HG03439 (cell line): ENCODE data around the gene GALNT2.

Experiments
- ATAC-seq: cut with Tn5 transposase; IDR thresholded peaks from one replicate; pipeline ENCODE4 v1.9.1; 2021; ENCODE audit warnings: mild to moderate bottlenecking, moderate library complexity; ENCODE audit not compliant: unreplicated experiment

GALNT2 gene

DNA sequence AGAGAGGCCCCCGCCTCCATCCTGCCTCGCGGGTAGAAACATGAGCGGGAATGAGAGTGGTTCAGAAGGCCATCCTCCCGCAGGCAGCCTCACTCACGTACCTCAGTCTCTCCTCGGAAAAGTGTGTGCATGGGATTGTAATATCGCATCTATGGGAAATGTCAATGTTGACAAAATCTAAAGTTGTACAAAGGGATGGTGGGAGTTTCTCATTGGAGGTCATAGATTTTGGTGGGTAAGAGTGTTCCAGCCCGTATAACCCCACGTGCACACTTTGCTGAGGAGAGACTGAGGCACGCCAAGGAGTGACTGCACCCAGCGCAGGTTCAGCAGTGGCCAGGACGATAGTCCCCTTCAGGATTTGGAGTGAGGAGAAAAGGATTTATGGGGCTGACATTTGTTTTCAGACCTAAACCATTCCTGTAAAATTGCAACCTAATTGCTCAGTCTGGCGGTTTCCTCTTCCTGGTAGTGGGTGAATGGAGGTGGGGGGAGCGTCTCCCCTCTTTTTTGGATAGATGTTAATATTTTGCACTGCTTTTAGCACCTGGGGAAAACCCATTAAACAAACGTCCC is 59.6 kb downstream of the GALNT2 start:
- ATAC-seq = no peak

DNA sequence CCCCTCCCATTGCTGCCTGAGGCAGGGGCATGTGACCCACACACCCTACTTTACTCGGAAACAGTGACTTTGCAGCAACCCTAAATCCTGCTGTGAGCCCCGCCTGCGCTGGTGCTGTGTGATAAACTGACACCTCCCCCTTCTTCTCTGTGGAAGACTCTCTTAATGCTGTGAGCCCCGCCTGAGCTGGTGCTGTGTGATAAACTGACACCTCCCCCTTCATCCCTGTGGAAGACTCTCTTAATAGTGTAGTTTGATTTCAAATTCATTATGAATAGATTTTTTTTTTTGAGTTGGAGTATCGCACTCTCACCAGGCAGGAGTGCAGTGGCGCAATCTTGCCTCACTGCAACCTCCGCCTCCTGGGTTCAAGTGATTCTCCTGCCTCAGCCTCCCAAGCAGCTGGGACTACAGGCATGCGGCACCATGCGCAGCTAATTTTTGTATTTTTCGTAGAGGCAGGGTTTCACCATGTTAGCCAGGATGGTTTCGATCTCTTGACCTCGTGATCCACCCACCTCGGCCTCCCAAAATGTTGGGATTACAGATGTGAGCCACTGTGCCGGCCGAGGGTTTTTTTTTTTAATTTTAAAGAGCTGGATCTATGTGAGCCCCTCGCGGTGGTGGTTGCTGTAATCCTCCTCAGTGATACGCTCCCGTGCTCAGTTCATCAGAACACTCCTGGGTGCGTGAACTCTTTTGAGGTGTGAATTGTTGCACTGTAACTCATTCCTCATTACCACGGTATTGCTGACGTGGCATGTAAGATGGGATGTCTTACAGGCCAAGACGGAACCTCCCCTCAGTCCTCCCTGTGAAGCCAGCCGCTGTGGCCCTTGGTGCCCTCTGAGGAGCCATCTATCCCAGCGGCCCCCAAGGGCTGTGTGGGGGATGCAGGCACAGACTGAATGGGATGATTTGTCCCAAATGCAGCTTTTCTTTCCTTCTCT is 60.3 kb downstream of the GALNT2 start:
- no peak for ATAC-seq

DNA sequence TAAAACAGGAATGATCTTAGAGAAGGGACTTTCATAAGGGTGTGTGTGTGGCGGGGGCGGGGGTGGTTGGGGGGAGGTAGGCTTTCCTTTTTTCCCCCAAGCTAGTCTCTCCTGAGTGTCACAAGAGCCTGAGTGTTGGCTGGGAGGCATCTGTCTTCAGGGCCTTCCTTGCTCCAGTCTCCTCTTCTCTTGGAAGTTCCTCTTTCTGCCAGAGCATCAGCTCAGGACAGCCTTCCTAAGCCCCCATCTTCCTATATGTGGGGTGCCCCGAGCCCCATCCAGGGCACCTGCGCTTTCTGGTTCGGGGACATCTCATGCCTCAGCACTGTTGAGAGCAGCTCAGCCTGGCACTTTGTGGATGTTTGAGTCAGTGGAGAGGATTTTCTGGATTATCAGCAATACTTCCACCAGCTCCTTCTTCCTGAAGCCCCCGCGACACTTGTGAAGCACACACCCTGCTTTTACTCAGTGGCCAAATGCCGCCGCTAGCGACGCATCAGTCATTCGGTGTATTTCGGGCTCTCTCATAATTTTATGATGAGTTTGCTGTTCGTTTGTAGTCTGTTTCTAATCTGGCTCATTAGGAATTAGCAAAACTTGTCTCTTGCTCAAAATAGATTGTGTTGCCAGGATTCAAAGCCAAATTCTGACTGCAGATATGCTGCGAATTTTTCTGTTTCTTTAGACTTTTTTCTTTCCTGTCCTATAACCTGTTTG is 61.7 kb downstream of the GALNT2 start:
- no peak for ATAC-seq

DNA sequence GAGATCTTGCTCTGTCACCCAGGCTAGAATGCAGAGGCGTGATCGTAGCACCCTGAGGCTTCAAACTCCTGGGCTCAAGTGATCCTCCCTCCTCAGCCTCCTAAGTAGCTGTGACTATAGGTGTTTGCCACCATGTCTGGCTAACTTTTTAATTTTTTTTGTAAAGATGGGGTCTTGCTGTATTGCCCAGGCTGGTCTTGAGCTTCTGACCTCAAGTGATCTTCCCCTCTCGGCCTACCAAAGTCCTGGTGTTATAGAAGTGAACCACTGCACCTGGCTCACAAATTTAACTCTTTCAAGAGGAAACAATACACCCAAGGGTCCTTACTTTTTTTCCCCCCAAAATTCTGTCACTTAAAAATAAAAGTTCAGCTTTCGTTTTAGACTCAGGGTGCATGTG is 62.3 kb downstream of the GALNT2 start:
- ATAC-seq = no peak

DNA sequence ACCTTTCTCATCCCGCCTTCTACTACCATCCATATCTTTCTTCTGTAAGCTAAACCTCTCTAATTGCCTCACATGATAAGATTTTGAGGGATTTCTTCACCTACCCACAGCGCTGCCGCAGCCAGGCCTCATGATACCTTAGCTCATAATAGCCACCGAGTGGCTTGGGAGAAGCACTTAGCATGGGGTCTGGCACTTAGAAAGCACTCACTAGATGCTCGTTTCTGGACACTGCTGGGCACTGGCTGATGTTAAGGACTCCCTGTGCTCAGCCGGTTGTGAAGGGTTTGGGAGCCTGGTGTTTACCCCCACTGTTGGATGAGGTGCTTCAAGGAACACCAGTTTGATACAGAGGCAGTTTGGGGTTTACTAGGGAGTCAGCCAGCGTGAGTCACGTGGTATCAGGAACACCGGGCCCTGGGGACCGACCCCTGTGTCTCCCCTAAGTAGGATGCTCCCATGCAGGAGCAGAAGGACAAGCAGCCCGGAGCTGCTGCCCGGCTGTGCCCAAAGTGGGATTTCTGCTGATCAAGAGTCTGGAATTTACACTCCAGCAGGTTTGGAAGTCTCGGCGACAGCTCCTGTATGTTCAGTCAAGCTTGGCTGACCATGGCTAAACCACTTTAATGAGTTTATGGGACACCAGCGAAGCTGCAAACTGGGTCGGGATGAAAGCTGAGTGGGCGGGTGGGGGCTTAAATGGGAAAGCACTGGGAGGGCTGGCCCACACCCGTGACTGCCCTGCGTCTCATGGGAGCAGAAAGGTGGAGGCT is 63.3 kb downstream of the GALNT2 start:
- ATAC-seq = no peak

DNA sequence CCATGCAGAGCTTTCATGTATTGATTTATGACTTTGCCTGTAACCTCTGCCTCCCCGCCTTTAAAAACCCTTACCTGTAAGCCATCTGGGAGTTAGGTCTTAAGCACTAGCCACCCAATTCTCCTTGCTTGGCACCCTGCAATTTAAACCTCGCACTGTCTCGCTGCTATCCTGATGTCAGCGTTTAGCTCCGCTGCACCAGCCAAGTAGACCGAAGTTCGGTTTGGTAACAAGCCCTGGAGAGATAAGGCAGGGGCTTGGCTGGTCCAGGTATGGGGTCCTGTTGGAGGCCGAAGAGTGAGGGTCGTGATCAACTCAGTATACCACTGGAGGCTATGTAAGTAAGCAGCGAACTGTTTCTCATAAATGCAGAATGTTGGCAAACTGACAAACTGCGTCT is 64.4 kb downstream of the GALNT2 start:
- ATAC-seq = no peak

DNA sequence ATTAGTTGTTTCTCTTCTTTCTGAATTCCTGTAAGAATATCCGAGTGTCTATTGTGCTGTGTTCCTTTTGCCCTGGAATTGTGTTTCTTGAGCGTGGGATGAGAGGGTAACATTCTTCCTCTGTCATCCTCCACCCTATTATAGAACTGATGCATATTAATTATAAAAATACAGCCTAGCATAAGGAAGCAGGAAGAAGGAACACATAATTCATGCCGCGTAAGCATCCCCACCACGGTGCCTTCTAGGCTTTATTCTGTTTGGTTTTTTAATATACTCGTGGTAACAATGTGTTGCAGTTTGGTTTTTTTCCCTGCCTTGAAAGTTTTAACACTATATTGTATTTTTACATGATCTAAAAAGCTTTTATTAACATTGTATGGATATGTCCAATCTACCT is 65.7 kb downstream of the GALNT2 start:
- no peak for ATAC-seq

DNA sequence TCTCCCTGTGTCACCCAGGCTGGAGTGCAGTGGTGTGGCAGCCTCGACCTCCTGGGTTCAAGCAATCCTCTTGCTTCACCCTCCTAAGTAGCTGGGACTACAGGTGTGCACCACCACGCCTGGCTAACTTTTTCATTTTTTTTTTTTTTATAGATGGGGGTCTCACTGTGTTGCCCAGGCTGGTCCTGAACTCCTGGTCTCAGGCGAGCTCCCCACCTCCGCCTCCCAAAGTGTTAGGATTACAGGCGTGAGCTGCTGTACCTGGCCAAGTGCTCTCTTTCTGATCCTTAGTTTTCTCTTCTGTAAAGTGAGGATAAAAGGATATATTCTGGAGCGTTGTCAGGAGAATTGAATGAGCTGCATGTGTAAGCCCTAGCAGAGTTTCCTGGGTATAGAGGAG is 68.7 kb downstream of the GALNT2 start:
- no peak for ATAC-seq

DNA sequence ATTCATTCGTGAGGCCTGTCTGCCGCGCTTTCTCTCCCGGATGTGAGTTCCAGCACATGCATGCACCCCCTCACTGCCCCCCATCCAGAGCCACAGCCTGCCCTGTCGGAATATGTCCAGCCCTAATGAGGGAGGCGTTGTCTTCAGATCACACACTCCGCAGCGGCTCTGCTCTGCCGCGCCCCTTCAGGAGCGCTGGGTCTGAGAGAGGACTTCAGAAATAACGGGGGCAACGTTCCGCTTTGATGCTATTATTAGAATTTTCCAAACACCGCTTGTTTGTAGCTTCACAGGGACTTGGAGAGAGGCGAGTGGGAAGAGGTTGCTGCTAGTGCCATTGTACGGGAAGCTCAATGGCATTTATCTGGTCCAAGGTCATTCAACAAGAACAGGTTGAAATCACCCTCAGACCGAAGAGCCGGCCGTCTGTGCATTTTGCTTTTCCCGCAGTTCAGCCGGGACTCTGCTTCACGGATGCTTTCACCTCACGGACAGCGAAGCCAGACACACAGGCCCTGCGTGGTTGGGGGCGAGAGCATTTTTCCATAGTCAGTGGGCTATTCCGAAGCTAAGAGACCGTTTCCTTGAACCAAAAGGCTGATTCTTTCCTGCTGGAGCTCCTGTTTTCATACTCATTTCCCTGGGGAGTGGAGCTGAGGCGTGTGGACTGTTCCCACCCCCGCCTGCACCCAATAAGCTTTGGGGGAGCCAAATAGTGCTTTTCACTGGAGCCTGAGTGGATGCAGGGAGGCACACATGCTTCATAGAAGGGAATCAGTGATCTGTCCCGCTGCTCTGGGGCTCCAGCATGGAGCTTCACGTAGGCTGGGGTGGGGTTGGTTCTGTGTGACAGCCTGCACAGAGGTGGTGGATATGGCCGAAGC is 69.7 kb downstream of the GALNT2 start:
- no peak for ATAC-seq

DNA sequence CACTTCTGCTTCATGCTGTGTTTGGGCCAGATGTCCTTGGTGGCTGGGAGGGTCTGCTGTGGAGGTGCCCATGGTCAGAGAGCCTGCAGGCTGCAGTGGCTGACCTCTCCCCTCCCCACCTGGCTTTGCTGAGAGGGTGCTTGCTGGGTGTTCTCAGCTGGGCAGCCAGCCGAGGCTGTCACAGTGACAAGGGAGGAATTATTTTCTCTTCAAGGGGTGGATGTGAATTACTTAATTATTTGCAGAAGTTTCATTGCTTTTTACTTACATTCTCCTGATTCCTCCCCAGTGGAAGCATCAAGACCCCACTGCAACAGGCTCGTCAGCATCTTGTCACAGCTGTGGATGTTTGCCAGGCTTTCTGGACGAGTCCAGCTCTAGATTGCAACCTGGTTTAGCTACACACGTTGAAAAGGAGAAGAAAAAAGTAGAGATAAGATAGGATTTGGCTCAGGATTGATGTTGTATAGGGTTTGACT is 70.3 kb downstream of the GALNT2 start:
- no peak for ATAC-seq

DNA sequence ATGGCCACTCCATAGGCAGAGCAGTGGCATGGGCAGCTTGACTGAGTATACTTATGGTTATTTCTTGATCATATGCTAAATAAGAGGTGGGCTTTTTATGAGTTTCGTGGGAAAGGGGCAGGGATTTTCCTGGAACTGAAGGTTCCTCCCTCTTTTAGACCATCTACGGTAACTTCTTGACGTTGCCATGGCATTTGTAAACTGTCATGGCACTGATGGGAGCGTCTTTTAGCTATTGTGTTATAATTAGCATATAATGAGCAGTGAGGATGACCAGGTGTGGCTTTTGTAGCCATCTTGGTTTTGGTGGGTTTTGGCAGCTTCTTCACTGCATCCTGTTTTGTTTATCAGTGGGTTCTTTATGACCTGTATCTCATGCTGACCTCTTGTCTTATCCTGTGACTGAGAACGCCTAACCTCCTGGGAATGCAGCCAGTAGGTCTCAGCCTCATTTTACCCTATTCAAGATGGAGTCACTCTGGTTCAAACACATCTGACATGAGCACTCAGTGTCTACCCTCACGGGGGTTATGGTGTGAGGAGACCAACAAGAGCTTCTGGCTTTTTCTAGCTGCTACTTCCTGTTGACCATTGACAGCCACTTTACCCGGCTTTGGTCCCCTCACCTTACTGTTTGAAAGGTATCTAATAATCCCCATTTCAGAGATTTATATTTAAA is 71.7 kb downstream of the GALNT2 start:
- no peak for ATAC-seq

DNA sequence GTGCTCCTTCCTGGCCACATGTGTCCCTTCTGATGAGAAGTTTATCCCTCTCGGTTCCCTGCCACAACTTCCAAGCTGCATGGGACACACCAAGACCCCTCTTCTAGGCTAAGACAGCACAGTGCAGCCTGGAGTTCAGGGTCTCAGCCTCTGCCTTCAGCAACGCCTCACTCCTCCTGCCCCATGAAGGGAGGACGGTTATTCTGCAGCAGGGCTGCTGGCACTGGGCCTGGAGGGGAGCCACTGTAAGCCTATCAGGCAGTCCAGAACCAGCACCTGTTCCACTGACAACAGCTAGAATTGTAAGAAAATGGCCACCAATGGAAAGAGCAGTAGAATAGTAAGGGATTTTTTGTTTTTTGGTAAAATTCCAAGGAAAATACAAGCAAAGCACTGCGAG is 72.3 kb downstream of the GALNT2 start:
- ATAC-seq = no peak

DNA sequence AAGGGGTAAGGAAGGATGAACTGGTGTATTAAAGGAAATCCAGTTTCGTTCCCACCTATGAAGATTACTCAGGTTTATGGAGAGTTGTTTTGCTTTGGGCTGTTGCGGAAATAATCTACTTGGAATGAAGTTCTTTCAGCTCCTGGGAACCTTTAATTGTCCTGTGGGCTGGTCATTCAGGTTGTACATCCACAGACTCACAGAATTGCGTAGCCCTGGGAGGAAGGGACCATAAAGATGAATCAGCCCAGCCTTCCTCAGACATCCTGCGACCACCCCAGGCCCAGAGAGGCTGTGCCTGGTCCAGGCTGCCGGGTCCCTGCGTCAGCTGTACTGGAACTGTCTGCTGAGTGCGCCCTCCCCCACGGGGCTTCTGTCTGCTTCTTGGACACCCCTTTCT is 72.7 kb downstream of the GALNT2 start:
- ATAC-seq = no peak

DNA sequence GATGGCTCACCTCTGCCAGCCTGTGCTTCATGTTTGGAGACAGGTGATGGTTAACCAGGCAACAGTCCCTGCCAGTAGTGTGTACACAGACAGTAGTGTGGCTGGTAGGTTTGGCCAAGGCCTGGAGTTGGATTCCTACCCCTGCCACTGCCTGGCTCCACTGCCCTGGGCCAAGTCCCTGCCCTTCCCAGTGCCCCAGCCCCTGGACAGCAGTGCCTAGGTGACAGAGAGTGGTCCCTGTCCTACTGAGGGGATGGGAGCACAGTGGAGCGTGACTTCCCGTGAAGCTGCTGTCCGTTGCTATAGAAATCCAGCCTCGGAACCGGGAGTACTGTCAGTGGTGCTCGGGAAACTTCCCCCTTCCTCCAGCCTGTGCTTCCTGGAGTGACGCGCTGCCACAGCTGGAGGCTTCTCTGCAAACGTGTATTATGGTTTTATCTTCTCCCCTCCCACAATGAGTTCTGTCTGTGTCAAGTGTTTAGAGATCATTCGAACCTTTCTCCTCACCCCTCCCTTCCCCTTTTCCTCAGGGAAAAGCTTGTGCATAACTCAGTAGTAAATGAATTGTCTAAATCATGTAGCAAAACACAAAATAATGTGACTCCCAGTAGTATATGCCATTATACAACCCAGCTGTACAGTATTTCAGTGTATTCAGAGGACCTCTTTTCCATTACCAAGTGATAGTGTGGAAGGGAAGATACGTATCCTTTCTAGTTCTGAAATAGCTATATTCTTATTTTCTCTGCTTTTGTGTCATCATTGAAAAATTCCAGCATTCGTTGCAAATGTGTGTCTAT is 73.4 kb downstream of the GALNT2 start:
- ATAC-seq = no peak

DNA sequence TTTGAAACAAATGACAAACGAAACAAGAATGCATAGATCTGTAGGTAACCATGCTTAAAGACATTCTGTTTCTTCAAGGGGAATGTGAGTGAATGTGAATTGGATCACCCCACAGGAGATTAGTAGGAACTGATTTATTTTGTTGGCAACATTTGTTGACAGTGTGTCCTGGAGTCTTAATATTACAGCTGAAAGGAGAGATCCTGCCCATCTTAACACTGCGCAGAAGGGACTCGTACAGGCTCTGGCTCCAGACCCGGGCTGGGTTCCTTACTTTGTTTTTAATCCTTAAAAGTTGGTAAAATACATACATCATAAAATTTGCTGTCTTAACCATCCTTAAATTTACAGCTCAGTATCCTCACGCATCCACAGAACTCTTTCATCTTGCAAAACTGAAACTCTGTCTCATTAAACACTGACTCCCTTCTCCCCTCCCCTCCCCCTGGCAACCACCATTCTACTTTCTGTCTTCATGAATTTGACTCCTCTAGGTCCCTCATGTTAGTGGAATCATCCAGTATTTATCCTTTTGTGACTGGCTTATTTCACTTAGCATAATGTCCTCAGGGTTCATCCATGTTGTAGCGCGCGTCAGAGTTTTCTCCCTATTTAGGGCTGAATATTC is 74.1 kb downstream of the GALNT2 start:
- ATAC-seq = no peak

DNA sequence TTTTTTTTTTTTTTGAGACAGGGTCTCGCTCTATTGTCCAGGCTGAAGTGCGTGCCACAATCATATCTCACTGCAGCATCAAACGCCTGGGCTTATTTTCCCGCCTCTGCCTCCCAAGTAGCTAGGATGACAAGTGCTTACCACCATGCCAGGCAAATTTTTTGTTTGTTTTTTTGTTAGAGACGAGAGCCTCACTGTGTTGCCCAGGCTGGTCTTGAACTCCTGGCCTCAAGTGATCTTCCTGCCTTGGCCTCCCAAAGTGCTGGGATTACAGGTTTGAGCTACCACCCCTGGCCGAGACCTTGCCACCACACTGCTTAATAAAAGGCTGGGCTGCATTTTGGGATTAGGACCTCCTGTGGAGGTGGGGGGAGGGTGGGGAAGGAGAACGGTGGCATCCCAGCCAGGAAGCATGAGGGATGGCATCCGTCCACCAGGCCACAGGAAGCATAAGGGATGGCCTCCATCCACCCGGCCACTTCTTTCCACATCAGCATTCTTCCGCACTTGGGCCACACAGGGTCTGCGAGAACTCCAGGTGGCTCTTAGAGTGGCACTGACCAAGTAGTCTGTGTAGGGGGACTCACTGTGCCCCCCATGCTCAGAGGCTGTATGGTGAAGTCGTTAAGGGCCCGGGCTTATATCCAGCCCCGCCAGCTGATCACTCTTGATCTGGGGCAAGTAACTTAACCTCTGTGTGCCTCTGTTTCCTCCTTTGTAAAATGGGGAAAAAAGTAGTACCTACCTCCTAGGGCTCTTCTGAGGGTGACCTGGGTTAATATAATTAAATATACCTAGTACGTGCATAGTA is 75.0 kb downstream of the GALNT2 start:
- ATAC-seq = no peak

DNA sequence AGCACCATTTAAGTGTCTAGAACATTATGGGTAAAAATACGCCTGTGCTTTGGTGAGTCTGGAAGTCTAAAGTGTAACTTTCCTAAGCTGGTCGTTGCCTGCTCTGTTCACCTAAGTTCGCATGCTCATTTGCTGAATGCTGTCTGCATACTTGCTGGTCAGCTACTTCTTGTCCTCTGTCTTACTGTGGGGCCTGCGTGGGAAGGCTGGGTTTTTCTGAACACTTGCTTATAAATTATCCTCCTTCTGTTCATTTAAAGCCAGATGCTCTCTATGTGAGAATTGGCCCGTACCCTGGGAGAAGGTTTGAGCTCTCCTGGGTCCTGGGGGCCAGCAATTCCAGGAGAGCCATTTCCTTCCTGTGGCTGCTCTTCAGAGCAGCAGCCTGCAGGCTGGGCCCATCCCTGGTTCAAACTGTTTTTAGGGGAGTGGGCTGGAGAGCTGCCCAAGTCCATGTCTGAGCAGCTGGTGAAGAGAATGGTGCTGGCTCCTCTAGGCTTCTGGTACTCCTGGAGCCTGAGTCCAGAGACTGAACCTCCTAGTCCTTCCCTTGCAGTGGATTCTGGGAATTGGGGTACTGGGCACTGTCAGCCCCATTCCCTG is 75.7 kb downstream of the GALNT2 start:
- ATAC-seq = no peak
